Cardiac septum (tissue), 1 donor: ENCODE data around the gene SLC29A4. TPM values are rescaled to one million over a fixed set of nuclear protein-coding genes. Genes with fewer than 3 reads are reported as not detected.
"Not testable (repeated sequence)": the region's sequence is repeated elsewhere in the genome, so short reads cannot be mapped to it uniquely, and the experiment has no call there.

Experiments used
- DNase-seq: peaks from one replicate; pipeline ENCODE4 v3.0.0-alpha.2; 2020; ENCODE audit warnings: low spot score
- intact Hi-C: fragments of 100-400 bp; cut with DNase I; formaldehyde crosslinking; loops from one replicate; pipeline ENCODE4 v1.14.0; 2022
- total RNA-seq: library from RNA; stranded (reverse); fragmentation: NEBNext Ultra II Directional; extraction: Animal tissue kit (Norgen Biotek cat#: 25700); gene quantifications from one replicate; pipeline ENCODE4 v1.2.1, GENCODE V29; 2021
- donor health status: DM: no; HTN: no; CAD: no.

Gene SLC29A4
- total RNA-seq, 1 donor from 2014 or later, result 2.7 TPM

- DNase-seq, result no peak
- intact Hi-C loops, result no loop called here
Measured at GRCh38 chr7:5294169-5294987, 11.6 kb downstream of the SLC29A4 start.

DNA sequence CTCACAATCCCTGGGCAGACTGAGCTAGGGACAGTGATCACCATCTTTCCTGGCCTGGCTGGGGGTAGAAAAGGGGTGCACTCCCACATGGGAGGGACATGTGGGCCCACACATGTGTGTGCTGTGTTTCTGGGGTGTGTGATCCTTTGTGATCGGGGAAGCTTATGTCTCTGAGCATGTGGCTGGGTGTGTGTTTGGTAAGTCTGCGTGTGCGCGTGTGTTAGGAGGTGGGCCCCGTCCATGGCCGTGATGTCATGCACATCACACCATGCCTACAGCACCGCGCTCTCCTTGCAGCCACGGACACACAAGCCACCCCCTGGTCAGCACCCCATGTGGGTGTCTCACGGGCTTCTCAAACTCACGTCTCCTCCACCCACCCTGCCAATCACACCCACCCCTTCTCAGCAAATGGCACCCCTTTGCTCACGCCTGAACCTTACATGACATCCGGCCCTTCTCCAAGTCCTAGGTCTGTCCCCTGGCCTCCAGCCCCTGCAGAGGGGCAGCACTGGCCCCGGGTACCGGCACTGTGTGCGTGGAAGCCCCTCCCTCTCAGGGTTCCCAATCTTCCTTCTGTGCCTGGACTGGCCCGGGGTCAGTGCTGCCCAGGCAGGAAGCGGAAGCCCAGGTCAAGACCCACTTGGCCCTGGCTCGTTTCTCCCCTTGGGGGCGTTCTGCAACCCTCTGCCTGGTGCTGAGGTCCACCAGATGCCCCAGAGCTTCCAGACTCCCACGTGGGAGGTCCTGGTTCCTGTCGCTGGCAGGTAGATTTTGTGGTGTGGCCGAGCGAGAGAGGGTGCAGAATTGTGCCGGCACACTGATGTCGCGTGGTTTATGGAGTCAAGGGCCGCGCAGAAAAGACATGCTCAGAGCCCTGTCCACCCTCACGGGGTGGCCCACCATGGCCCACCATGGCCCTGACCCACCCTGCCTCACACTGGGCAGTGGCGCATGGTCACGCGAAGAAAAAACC lies 12.6 kb downstream of the SLC29A4 start:
- intact Hi-C loops, result no loop called here
- DNase-seq, result no peak

DNA sequence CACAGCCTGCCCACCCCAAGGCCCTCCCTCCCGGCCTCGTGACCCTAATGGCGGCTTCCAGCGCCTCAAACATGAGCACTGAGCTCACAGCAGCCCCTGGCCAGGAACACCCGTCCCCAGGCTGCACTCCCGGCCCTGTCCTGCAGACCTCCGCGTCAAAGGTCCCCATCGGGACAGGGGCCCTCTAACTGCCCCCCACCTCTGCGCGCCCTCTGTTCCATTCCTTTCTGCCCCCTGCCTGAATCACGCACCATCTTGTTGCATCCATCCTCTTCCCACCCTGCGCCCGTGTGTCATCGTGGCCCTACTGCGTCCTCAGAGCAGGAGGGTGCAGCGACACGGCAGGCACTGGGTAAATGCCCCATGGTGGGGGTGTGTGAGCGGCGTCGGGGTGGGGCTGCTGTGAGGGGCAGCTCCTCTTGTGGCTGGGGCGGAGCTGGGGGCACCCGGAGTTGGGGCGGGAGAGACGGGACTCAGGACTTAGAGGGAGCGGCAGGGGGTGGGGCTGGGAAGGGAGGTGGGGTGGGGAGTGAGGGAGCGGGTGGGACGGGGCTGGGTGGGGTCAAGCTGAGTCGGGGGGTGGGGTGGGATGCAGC lies 13.4 kb downstream of the SLC29A4 start:
- intact Hi-C loops, result no loop called here

GRCh38 chr7:5296611-5297226 lies 14.0 kb downstream of the SLC29A4 start:
- DNase-seq, result no peak

More for the DNA sequence above, 13.4 kb downstream of the SLC29A4 start:
- DNase-seq, result no peak

DNA sequence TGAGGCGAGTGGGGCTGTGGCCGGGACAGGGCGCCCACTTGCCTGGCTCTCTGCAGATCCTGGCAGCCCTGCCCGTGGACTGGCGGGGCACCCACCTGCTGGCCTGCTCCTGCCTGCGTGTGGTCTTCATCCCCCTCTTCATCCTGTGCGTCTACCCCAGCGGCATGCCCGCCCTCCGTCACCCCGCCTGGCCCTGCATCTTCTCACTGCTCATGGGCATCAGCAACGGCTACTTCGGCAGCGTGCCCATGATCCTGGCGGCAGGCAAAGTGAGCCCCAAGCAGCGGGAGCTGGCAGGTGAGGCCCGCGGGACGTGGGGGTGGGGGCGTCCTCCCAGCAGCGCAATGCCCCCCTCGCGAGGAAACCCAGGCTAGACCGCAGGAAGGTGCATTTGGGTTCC lies 17.6 kb downstream of the SLC29A4 start:
- intact Hi-C loops, result no loop called here
- DNase-seq, result no peak

More at GRCh38 chr7:5296611-5297226, 14.0 kb downstream of the SLC29A4 start:
- intact Hi-C loops, result no loop called here

DNA sequence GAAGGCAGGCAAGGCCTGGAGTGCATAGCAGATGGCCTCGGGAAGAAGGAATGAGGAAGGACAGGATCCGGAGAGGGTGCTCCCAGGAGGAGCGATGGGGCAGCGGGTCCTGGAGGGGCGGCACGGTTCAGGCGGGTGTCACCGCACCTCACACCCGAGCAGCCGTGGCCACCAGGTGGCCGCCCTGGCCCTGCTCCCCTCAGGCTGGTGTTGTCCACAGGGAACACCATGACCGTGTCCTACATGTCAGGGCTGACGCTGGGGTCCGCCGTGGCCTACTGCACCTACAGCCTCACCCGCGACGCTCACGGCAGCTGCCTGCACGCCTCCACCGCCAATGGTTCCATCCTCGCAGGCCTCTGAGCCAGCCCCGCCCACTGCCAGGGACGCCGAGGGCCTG lies 19.8 kb downstream of the SLC29A4 start:
- intact Hi-C loops, result no loop called here
- DNase-seq, result no peak

DNA sequence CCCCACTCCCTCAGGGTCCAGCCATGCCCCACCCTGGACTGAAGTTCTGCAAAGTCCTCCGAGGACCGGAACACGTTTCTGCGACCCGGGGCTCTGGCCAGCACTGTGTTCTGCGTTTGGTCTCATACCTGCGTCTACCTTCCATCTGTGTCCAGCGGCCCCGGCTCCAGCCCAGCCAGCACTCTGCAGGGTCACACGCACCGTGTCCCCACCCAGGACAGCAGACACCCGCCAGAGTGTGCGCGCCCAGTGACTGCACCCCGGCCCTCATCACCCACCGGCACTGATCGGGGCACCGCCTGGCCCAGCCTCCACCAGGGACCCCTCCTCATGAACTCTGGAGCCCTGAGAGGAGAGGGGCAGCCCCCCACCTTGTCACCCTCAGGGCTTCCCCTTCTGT lies 20.3 kb downstream of the SLC29A4 start:
- DNase-seq, result no peak
- intact Hi-C loops, result no loop called here

GRCh38 chr7:5303591-5304505 lies 21.1 kb downstream of the SLC29A4 start:
- intact Hi-C loops, result no loop called here

DNA sequence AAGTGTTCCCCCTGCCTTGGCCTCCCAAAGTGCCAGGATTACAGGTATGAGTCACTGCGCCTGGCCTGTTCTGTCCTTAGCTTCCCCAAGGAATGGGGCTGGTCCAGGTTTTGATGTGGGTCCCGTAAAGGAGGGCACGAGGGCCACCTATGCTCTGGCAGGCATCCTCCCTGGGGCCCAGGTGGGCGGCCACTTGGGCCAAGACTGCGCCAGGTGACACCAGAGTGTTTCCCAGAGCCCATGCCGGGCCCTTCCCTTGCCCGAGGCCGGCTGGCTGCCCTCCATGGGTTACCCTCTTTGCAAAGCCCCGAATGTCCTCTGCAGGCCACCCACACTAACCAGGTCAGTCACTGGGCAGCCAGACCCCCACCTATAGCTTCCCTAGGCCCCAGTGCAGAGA lies 22.3 kb downstream of the SLC29A4 start:
- intact Hi-C loops, result not testable (repeated sequence)

More at GRCh38 chr7:5303591-5304505, 21.1 kb downstream of the SLC29A4 start:
- DNase-seq, result no peak

GRCh38 chr7:5307221-5308142 lies 24.7 kb downstream of the SLC29A4 start:
- intact Hi-C loops, DNase-seq: not testable (repeated sequence)

More for the DNA sequence above, 22.3 kb downstream of the SLC29A4 start:
- not testable (repeated sequence) for DNase-seq

GRCh38 chr7:5309146-5309545 lies 26.4 kb downstream of the SLC29A4 start:
- intact Hi-C loops, result no loop called here
- no peak for DNase-seq

- DNase-seq, result no peak
- intact Hi-C loops, result no loop called here
Measured at GRCh38 chr7:5310822-5311405, 28.2 kb downstream of the SLC29A4 start.

DNA sequence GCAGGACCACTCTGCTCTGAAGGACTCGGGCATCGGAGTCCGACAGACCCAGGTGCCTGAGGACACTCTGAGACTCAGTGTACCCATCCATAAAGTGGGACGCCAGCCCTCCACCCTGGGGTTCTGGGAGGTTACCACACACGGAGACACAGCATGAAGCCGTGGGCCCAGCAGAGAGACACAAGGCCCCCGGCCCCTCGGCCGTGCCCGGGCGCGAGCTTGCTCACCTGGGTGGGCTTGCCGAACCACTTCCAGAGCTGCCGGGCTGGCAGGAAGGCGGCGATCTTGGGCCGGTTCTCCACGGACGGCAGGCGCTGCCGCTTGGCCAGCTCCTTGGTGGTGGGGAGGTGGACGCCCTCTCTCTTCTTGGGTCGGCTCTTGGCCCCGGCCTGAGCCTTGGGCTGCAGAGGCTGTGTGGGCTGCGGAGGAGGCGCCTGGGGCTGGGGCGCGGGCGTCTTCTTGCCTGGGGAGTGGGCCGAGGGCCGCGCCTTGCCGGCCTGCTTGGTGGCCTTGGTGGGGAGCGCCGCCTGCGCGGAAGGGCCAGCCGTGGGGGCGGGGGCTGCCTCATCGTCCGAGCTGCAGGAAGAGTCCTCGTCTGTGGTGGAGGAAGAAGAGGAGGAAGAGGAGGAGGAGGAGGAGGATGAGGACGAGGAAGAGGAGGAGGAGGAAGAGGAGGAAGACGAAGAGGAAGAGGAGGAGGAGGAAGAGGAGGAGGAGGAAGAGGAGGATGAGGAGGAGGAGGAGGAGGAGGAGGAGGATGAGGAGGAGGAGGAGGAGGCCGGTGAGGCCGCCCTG lies 29.7 kb downstream of the SLC29A4 start:
- DNase-seq, intact Hi-C loops: not testable (repeated sequence)

DNA sequence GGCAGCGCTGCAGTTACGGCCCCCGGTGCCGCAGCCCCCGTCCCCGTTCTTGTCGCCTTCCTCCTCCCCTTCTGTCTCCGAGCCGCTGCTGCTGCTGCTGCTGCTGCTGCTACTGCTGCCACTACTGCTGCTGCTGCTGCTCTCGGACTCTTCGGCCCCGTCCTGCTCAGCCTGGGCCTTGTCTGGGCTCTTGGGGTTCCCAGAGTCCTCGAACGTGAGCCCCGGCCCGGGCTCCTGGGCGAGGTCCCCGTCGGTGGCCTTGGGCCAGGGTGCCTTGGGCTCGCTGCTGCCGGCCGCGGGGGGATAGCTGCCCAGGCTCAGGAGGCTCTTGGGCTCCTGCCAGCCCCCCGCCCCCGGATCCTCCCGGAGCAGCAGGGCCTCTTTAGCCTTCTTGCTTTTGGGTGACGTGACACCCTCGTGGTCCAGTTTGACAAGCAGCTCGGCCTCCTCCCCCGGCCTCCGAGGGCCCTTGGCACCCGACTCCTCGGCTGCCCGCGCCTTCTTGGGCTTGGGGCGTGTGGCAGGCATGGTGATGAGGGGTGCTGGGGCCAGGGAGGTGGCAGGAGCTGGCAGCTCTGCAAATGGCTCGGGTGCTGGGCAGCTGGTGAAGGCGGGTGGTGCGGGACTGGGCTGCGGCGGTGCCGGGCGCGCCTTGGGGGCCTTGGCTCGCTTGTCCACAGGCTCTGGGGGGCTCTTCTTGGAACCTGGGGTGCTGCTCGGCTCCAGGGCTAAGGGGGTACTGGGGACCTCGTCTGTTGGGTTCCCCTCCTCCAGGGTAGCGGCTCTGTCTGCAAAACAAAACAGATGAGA lies 30.5 kb downstream of the SLC29A4 start:
- DNase-seq, intact Hi-C loops: not testable (repeated sequence)

DNA sequence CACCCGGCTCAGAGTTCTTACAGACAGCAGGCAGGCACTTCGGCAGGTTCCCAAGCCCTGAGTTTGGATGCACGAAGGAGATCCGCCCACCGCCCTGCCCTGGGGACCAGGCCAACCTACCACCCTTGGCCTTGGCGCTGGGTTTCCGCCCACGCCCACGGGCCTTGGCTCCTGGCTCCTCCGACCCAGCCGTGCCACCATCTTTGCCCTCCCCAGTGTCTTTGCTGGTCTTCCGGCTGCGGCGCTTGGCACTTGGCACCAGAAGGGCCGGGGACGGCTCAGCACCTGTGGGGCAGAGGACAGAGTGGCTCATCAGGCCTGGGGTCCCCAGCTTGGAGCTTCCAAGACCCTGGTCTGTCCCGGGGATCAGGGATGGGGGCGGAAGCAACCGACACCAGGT lies 32.1 kb downstream of the SLC29A4 start:
- intact Hi-C loops, result no loop called here
- DNase-seq, result no peak
